ENCODE measurements around the gene SERPINB1.
"Not testable (repeated sequence)": the region's sequence is repeated elsewhere in the genome, so short reads cannot be mapped to it uniquely, and the experiment has no call there.

SERPINB1 gene

DNA sequence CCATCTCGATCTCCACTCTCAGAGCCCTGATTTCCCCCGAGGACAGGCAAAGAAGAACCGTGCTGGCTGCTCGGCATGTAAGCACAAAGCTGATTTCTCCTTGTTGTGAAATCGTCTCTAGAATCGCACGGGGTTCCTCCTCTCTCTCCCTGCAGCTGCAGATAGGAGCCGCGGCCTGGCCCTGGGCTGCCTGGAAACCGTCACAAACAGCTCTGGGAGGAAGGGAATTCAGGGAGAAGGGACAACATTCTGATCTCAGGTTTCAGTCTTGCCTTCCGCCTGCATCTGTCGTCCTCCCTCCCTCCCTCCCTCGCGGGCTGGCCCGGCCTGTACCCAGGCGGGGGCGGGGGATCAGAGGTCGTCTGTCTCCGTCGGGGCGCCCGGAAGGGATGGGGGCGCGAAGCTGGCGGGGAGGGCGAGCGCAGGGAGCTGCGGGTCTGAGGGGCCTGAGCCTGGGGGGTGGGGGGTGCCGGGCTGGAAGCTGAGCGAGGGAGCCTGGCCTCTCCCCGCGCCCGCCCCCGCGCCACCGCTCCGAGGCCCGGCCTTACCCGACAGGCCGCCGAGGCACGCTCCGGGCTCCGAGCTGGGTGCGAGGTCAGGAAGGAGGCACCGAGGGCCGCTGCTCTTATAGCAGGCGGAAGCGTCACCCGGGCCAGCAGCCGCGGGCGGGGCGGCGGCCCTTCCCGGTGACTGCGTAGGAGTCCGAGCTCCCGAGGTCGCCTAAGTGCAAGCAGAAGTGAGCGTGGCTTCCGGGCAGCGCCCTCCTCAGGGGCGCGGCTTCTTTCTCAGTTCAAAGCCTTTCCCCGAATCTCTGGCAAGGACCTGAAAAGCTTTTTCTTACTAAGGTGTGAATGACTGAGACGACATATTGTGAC lies at the start of gene SERPINB1:
SERPINB1 (minus strand) TSS at position 600 of the 875 bp plus-strand sequence. CDS start 1,277 bp downstream, outside the sequence.
- in situ Hi-C loops (cut with HindIII; ENCODE audit: low sequenced_read_pairs) = loop anchor here (5.0 kb wide), 1 partner anchor 69 kb away; no protein-coding TSS in a partner anchor

GRCh38 chr6:2890976-2891767 lies 49.5 kb upstream of the SERPINB1 start:
- in situ Hi-C loops (cut with HindIII; ENCODE audit: low sequenced_read_pairs) = loop anchor here (5.0 kb wide), 2 partner anchors 41 to 99 kb away; no protein-coding TSS in a partner anchor

DNA sequence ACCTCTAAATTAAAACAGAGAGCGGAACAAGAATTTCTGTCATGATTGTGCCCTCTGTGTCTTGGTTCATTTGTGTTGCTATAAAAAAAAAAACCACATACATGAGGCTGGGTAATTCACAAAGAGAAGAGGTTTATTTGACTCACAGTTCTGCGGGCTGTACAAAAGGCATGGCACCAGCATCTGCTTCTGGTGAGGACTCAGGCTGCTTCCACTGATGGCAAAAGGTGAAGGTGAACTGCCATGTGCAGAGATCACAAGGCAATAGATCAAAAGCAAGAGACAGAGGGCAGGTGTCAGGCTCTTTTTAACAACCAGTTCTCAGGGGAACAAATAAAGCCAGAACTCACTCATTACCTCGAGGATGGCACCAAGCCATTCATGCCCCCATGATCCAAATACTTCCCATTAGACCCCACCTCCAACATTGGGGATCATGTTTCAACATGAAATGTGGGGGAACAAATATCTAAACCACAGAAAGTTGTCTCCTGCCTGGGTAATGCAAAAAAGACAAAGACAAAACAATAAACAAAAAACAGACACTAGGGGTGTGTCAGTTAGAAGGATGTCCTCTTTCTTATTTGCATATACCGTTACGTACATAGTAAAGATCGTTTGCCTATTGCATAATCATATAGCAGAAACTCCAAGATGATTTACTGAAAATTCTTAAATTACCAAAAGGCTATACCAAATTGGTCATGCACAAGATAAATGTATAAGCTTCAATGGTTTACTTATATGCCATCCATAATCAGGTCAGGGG lies 44.5 kb upstream of the SERPINB1 start:
- in situ Hi-C loops (cut with HindIII; ENCODE audit: low sequenced_read_pairs) = loop anchor here (5.0 kb wide), 1 partner anchor 39 kb away; no protein-coding TSS in a partner anchor

- in situ Hi-C loops (cut with HindIII; ENCODE audit: low sequenced_read_pairs) = loop anchor here (5.0 kb wide), 1 partner anchor 38 kb away; no protein-coding TSS in a partner anchor
These were observed 43.1 kb upstream of the SERPINB1 start for GRCh38 chr6:2884804-2885203.

GRCh38 chr6:2883673-2884072 lies 42.0 kb upstream of the SERPINB1 start:
- in situ Hi-C loops (cut with HindIII; ENCODE audit: low sequenced_read_pairs) = no loop called here

GRCh38 chr6:2881423-2881822 lies 39.8 kb upstream of the SERPINB1 start:
- in situ Hi-C loops (cut with HindIII; ENCODE audit: low sequenced_read_pairs) = no loop called here

DNA sequence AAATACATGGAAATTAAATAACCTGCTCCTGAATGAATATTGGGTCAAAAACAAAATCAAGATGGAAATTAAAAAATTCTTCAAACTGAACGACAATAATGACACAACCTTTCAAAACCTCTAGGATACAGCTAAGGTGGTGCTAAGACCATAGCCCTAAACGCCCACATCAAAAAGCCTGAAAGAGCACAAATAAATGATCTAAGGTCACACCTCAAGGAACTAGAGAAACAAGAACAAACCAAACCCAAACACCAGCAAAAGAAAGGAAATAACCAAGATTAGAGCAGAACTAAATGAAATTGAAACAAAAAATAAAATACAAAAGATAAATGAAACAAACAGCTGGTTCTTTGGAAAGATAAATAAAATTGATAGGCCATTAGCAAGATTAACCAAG lies 38.5 kb upstream of the SERPINB1 start:
- in situ Hi-C loops (cut with HindIII; ENCODE audit: low sequenced_read_pairs) = not testable (repeated sequence)

GRCh38 chr6:2877960-2878359 lies 36.3 kb upstream of the SERPINB1 start:
- in situ Hi-C loops (cut with HindIII; ENCODE audit: low sequenced_read_pairs) = no loop called here

GRCh38 chr6:2877057-2877882 lies 35.6 kb upstream of the SERPINB1 start:
- in situ Hi-C loops (cut with HindIII; ENCODE audit: low sequenced_read_pairs) = no loop called here

- in situ Hi-C loops (cut with HindIII; ENCODE audit: low sequenced_read_pairs) = no loop called here
These were observed 34.8 kb upstream of the SERPINB1 start for GRCh38 chr6:2876210-2877056.

DNA sequence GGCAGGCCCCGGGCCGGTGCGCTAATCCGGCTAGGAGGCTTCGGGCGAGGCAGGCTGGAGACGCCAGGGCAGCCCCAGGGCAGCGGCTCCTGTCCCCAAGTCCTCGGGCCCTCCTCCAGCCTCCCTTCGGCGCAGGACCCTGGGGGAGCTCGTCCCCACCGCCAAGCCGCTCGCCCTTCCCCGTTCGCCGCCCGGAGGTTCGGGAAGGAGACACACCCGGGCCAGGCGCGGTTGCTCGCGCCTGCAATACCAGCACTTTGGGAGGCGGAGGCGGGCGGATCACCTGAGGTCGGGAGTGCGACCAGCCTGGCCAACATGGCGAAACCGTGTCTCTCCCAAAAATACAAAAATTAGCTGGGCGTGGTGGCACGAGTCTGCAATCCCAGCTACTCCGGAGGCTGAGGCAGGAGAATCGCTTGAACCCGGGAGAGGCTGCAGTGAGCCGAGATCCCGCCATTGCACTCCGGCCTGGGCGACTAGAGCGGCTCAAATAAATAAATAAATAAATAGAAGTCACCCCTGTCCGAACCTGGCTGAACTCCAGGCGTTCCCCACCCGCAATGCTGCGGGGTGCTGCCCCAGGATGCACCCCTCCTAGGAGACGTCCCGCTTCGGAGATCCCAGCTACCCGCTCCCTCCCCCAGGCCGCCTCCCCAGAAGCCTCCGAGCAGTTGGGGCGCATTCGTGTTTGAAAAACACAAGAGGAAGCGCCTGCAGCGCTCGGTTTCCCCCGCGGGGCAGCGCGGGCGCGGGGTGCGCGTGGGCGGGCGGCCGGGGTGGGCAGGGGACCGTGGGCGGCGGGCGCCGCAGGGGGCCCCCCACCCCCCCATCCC lies 33.9 kb upstream of the SERPINB1 start:
- in situ Hi-C loops (cut with HindIII; ENCODE audit: low sequenced_read_pairs) = no loop called here

- in situ Hi-C loops (cut with HindIII; ENCODE audit: low sequenced_read_pairs) = no loop called here
These were observed 32.0 kb upstream of the SERPINB1 start for GRCh38 chr6:2873643-2874042.

DNA sequence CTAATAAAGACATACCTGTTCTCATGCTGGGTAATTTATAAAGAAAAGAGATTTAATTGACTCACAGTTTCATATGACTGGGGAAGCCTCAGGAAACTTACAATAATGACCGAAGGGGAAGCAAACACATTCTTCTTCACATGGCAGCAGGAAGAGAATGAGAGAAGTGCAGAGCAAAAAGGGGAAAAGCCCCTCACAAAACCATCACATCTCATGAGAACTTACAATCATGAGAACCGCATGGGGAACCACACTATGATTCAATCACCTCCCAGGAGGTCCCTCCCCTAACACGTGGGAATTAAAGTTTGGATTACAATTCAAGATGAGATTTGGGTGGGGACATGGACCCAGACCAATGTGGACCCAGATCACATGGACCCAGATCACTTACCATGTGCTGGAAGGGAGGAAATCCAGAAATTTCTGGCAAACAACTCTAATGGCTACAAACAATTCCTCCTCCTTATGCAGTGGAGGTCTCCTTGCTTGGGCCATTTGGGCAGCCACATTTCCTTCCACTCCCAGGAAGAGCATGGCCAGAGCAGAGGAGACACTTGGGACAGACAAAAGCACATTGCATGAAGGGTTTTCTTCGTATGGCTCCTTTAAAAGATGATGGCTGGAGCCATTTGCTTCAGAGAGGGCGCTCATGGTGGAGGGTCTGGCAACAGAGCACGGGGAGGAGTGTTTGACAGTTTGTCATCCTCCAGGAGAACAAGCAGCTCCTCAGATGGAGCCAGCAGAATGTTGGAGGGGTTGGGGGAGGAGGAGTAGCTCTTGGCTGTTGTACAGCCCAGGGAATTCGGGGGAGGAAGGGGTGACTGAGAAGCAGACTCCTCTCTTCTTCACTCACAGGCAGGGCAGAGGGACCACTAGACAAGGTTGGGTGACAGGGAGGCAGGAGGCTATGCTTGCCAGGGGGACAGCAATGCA lies 31.0 kb upstream of the SERPINB1 start:
- in situ Hi-C loops (cut with HindIII; ENCODE audit: low sequenced_read_pairs) = no loop called here

DNA sequence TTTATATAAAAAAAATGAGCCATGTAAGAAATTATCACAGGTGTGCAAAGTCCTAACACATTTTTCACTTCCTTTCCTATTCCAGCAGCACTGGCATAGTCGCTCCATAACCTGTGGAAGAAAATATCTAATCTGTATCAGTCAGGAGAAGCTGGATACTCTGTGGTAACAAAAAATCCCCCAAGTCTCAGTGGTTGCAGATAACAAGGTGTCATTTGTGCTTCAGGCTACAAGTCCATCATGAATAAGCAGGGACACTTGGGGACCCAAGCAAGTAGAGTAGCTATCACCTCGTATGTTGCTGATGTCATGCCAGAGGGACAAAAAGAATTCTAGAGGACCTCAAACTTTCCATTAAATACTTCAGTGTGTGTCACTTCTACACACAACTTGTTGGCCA lies 30.3 kb upstream of the SERPINB1 start:
- in situ Hi-C loops (cut with HindIII; ENCODE audit: low sequenced_read_pairs) = no loop called here

- in situ Hi-C loops (cut with HindIII; ENCODE audit: low sequenced_read_pairs) = no loop called here
These were observed 29.4 kb upstream of the SERPINB1 start for GRCh38 chr6:2871102-2871501.

DNA sequence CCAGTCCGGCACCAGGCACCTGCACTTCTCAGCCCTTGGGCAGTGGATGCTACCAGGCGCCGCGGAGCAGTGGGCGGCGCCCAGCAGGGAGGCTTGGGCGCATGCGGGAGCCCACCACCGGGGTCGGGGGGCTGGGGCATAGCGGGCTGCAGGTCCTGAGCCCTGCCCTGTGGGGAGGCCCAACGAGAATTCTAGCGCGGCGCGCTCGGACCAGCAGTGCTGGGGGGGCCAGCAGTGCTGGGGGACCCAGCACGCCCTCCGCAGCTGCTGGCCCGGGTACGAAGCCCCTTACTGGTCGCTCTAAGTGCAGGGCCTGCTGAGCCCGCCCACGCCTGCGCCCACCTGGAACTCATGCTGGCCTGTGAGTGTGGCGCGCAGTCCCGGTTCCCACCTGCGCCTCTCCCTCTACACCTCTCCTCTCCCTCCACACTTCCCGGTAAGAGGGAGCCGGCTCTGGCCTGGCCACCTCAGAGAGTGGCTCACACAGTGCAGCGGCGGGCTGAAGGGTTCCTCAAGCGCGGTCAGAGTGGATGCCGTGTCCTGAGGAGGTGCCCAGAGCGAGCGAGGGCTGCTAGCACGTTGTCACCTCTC lies 28.5 kb upstream of the SERPINB1 start:
- in situ Hi-C loops (cut with HindIII; ENCODE audit: low sequenced_read_pairs) = no loop called here

DNA sequence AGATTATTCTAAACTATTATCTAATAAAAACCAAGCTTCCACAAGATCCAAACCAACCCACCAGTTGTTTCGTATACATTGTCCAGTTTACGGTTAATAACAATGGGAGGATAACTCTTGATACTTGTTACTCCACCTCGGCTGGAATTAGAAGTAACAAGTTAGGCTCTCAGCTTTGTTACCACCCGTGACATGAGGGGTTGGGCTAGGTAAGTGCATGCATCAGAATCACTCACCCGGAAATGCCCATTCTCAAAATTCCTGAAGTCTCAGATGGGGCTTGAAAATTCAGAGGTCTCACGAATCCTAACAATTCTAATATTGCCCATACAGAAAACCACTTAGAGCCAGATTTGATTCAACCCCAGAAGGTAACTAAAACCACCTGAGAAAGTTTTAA lies 27.0 kb upstream of the SERPINB1 start:
- in situ Hi-C loops (cut with HindIII; ENCODE audit: low sequenced_read_pairs) = no loop called here
